ENCODE measurements around the gene AGTRAP. TPM values are rescaled to one million over a fixed set of nuclear protein-coding genes. Genes with fewer than 3 reads are reported as not detected.
A peak's percentile ranks its signal among the peaks of the same experiment; 100 is the strongest.

AGTRAP gene
- polyA plus RNA-seq, 3 donors: 420 to 938 (median 842) TPM

- no peaks in the 10 kb centered on the region for H3K36me3 ChIP-seq (replicated peaks in 1 of 2; ENCODE audit: control insufficient read depth in 1 of 2, insufficient read depth in 2 of 2, low read length in 2 of 2)
- H3K27ac ChIP-seq (ENCODE audit: low read depth in 1 of 2, low read length in 2 of 2): no peak overlapping the region
- peaks cover 41 to 54% of the 10 kb centered on the region in 2 donors for H3K27me3 ChIP-seq (ENCODE audit: control insufficient read depth in 2 of 2, insufficient read depth in 2 of 2, low read length in 2 of 2)
- peak overlapping the region in 1 of 7 donors; percentile 4 for H3K27ac Mint-ChIP-seq
- H3K9ac ChIP-seq (ENCODE audit: insufficient read depth, low read length, poor library complexity, severe bottlenecking): no peak overlapping the region
- intact Hi-C loops (cut with micrococcal nuclease): no loop called here
- H3K4me3 ChIP-seq (replicated peaks in 1 of 3; ENCODE audit: low read depth in 2 of 3, low read length in 3 of 3): no peak overlapping the region
- H4K20me1 ChIP-seq (ENCODE audit: insufficient read depth, low read length): no peaks in the 10 kb centered on the region
- TF ChIP-seq CTCF (IDR thresholded peaks at IDR 0.05): no peak
- peaks cover 23% of the 10 kb centered on the region for H3K4me1 Mint-ChIP-seq
- peak overlapping the region in 1 of 2 donors; percentile 75 for H3K4me3 Mint-ChIP-seq
- H2AFZ ChIP-seq (ENCODE audit: insufficient read depth, low read depth, low read length, poor library complexity, severe bottlenecking): no peak overlapping the region
- H3K4me2 ChIP-seq (replicated peaks; ENCODE audit: extremely low read depth, low read length, poor library complexity, severe bottlenecking): no peak overlapping the region
- H3K27me3 Mint-ChIP-seq (ENCODE audit: low read depth in 3 of 3): peaks cover 50 to 82% (median 64%) of the 10 kb centered on the region in 3 donors
- WGBS (ENCODE audit: insufficient coverage): 72% methylated on average over 5 of the region's 5 CpGs
- H3K79me2 ChIP-seq (ENCODE audit: insufficient read depth, low read length): no peaks in the 10 kb centered on the region
- peaks cover 5 to 11% of the 10 kb centered on the region in 2 donors for H3K4me1 ChIP-seq (ENCODE audit: control insufficient read depth in 1 of 2, insufficient read depth in 2 of 2, low read length in 2 of 2)
- H3K36me3 Mint-ChIP-seq: peaks cover 2 to 6% of the 10 kb centered on the region in 2 donors
- H3K9me3 Mint-ChIP-seq: peaks cover 0 to 17% (median 7%) of the 10 kb centered on the region in 7 donors
- DNase-seq: no peak
- H3K9me3 ChIP-seq (replicated peaks in 1 of 2; ENCODE audit: control insufficient read depth in 1 of 2, insufficient read depth in 1 of 2, low read length in 2 of 2): peaks cover 0 to 11% of the 10 kb centered on the region in 2 donors
Measured at GRCh38 chr1:11693917-11694316, 42.0 kb upstream of the AGTRAP start.

- peaks cover 27 to 42% of the 10 kb centered on the region in 2 donors for H3K27me3 ChIP-seq (ENCODE audit: control insufficient read depth in 2 of 2, insufficient read depth in 2 of 2, low read length in 2 of 2)
- H3K4me2 ChIP-seq (replicated peaks; ENCODE audit: extremely low read depth, low read length, poor library complexity, severe bottlenecking): no peak overlapping the region
- peaks cover 2% of the 10 kb centered on the region in 2 donors for H3K36me3 Mint-ChIP-seq
- intact Hi-C loops (cut with micrococcal nuclease): no loop called here
- no peak overlapping the region for H3K4me3 ChIP-seq (replicated peaks in 1 of 3; ENCODE audit: low read depth in 2 of 3, low read length in 3 of 3)
- H3K9me3 ChIP-seq (replicated peaks in 1 of 2; ENCODE audit: control insufficient read depth in 1 of 2, insufficient read depth in 1 of 2, low read length in 2 of 2): peaks cover 0 to 11% of the 10 kb centered on the region in 2 donors
- peaks cover 0 to 17% (median 6%) of the 10 kb centered on the region in 7 donors for H3K9me3 Mint-ChIP-seq
- no peak overlapping the region for H2AFZ ChIP-seq (ENCODE audit: insufficient read depth, low read depth, low read length, poor library complexity, severe bottlenecking)
- H3K27ac Mint-ChIP-seq: no peak overlapping the region
- H3K4me3 Mint-ChIP-seq: no peak overlapping the region
- no peak for DNase-seq
- H4K20me1 ChIP-seq (ENCODE audit: insufficient read depth, low read length): no peaks in the 10 kb centered on the region
- peaks cover 16% of the 10 kb centered on the region for H3K4me1 Mint-ChIP-seq
- WGBS (ENCODE audit: insufficient coverage): 85% methylated on average over 5 of the region's 6 CpGs
- no peaks in the 10 kb centered on the region for H3K79me2 ChIP-seq (ENCODE audit: insufficient read depth, low read length)
- no peak for TF ChIP-seq CTCF (IDR thresholded peaks at IDR 0.05)
- H3K36me3 ChIP-seq (replicated peaks in 1 of 2; ENCODE audit: control insufficient read depth in 1 of 2, insufficient read depth in 2 of 2, low read length in 2 of 2): no peaks in the 10 kb centered on the region
- H3K9ac ChIP-seq (ENCODE audit: insufficient read depth, low read length, poor library complexity, severe bottlenecking): no peak overlapping the region
- no peak overlapping the region for H3K27ac ChIP-seq (ENCODE audit: low read depth in 1 of 2, low read length in 2 of 2)
- H3K27me3 Mint-ChIP-seq (ENCODE audit: low read depth in 3 of 3): peaks cover 38 to 73% (median 50%) of the 10 kb centered on the region in 3 donors
- H3K4me1 ChIP-seq (ENCODE audit: control insufficient read depth in 1 of 2, insufficient read depth in 2 of 2, low read length in 2 of 2): peaks cover 5 to 11% of the 10 kb centered on the region in 2 donors
Measured at GRCh38 chr1:11695861-11696260, 40.1 kb upstream of the AGTRAP start.

Data from CD14-positive monocyte (primary cell).